Ovary (tissue), 9 donors: ENCODE results near the gene ARHGEF19. TPM values are rescaled to one million over a fixed set of nuclear protein-coding genes. Genes with fewer than 3 reads are reported as not detected.
A peak's percentile ranks its signal among the peaks of the same experiment; 100 is the strongest.
"Not testable (repeated sequence)": the region's sequence is repeated elsewhere in the genome, so short reads cannot be mapped to it uniquely, and the experiment has no call there.

Experiments used
- DNase-seq, 5 donors: peaks; one replicate each; pipeline ENCODE4 v3.0.0-alpha.2; 2019 to 2020
- H3K27ac ChIP-seq, 2 donors: fragments of 200-600 bp; one replicate each; pipeline versions ENCODE4 v1.5.1 to v1.8.0; 2019 to 2022
- H3K27me3 ChIP-seq: fragments of 200-600 bp; one replicate; pipeline ENCODE4 v1.8.0; 2022
- H3K36me3 ChIP-seq: fragments of 200-600 bp; sonication (generic); one replicate; pipeline ENCODE4 v1.5.1; 2019
- H3K4me1 ChIP-seq: one replicate; pipeline ENCODE4 v1.8.1; 2013; ENCODE audit warnings: mild to moderate bottlenecking, moderate library complexity; ENCODE audit not compliant: insufficient read depth
- H3K4me3 ChIP-seq: fragments of 200-600 bp; sonication (generic); one replicate; pipeline ENCODE4 v1.5.1; 2017
- H3K9me3 ChIP-seq, 2 donors: fragments of 200-600 bp in 1 of 2; sonication (generic) in 1 of 2; one replicate each; pipeline versions ENCODE4 v1.5.1 to v1.8.1; 2013 to 2019; ENCODE audit warnings: mild to moderate bottlenecking in 1 of 2, moderate library complexity in 1 of 2
- EP300 ChIP-seq: sonication (generic); formaldehyde crosslinking; IDR thresholded peaks from one replicate; pipeline ENCODE4 v1.6.1; 2017; ENCODE audit warnings: antibody characterized with exemption
- POLR2A ChIP-seq: fragments of 450-650 bp; IDR thresholded peaks from one replicate; pipeline ENCODE4 v1.6.1; 2017; ENCODE audit warnings: antibody characterized with exemption, mild to moderate bottlenecking, moderate library complexity
- WGBS, 3 donors: extraction: QIAGEN DNeasy Blood & Tissue Kit in 1 of 3; methylation state at CpG; one replicate each; pipeline versions ENCODE4 v1.1.5 to v1.1.7; 2013 to 2017; 5-methylcytosine and 5-hydroxymethylcytosine counted together
- intact Hi-C, 4 donors: fragments of 100-400 bp; cut with DNase I; formaldehyde crosslinking; loops; one replicate each; pipeline versions ENCODE4 v1.11.0 to v1.15.1; 2022 to 2023
- polyA plus RNA-seq, 2 donors: library from polyadenylated mRNA; stranded (reverse); fragments of 200-250 nt in 1 of 2; fragments of 350-450 nt in 1 of 2; fragmentation: Illumina TruSeq in 1 of 2; extraction: RNeasy Lipid Tissue Mini Kit (QIAGEN cat#74804) in 1 of 2; gene quantifications; one replicate each; pipeline ENCODE4 v1.2.3, GENCODE V29; 2013 to 2014
- total RNA-seq, 7 donors: library from RNA; depleted of rRNA in 2 of 7; stranded (reverse); fragments of >200 nt in 2 of 7; fragmentation: NEBNext Ultra II Directional in 3 of 7; extraction: Animal tissue kit (Norgen Biotek cat#: 25700) in 3 of 7; gene quantifications; one replicate each; pipeline versions ENCODE4 v1.1.0 to v1.2.4, GENCODE V29; 2016 to 2023
- TF ChIP-seq, protein P1 (sequence below), 3 donors: fragments of 450-650 bp in 2 of 3; fragments of 200-600 bp in 1 of 3; IDR thresholded peaks; one replicate each; pipeline versions ENCODE4 v1.5.1 to v1.8.0; 2016 to 2022; ENCODE audit warnings: antibody characterized with exemption in 3 of 3, mild to moderate bottlenecking in 1 of 3
- donor health status: DM: no; HTN: no; CAD: no; lungs with moderate emphysema.
- donor health status: DM: no; HTN: no; CAD: no.
- donor health status: Bipolar disorder and iron deficiency.
- donor health status: DM: yes; HTN: yes; CAD: no.
- donor health status: DM: no; HTN: no; CAD: no.
- donor health status: DM: yes; HTN: yes; CAD: no.

Gene ARHGEF19
- total and polyA plus RNA-seq, 9 donors: 2.3 to 30.4 (median 14.6) TPM

DNA sequence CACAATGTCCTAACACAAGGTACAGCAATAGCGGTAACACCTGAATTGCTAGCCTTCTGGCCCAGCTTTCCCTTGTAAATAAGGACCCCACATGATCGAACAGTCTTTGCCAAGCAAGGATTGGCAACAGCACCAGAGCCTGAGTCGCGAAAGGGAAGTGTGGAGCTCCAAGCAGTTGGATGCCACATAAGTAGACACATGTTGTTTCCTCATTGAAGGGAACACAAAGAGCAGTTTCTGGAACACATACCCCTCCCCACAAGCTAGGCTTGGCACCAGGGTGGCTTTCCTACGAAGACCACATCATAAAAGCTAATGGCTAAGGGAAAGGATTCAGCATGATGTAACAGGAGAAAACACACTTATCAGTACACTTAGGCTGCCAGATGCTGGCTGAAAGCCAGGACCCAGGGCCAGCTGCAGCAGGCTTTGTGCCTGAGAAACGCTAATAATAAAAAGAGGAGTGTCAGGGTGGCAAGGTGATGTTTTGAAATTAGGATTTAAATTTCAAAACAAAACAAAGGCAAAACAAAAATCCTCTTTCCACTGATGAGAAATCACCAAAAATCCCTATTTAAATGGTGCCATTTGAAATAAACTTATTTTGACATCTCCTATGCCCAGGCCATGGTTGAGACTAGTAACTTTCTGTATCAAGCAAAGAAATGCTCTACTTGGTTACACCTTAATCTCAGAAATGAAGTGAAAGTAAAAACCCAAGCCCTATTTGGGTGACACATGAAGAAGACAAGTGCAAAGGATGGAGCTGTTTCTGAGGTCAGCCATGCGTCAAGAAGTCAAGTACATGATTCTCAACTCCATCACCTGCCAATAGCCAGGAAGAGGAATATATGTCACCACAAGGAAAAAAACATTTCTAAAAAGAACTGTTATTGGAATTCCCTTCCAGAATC lies 36.4 kb upstream of the ARHGEF19 start:
- intact Hi-C loops: loop anchor here in 2 of 4 donors (2.0 to 10.0 kb wide), 3 partner anchors 106 to 172 kb away; partner anchors contain the start of gene FBXO42 (in 1 of the 2)
- Histone ChIP-seq H3K27ac (peak overlapping the region; percentile 38 to 82), H3K4me1 (peaks cover 30% of the 10 kb centered on the region), H3K36me3 (no peaks in the 10 kb centered on the region), H3K9me3 (no peaks in the 10 kb centered on the region), H3K27me3 (no peaks in the 10 kb centered on the region), H3K4me3 (no peak overlapping the region)
- no peak for TF ChIP-seq EP300
- TF ChIP-seq, protein P1, sequence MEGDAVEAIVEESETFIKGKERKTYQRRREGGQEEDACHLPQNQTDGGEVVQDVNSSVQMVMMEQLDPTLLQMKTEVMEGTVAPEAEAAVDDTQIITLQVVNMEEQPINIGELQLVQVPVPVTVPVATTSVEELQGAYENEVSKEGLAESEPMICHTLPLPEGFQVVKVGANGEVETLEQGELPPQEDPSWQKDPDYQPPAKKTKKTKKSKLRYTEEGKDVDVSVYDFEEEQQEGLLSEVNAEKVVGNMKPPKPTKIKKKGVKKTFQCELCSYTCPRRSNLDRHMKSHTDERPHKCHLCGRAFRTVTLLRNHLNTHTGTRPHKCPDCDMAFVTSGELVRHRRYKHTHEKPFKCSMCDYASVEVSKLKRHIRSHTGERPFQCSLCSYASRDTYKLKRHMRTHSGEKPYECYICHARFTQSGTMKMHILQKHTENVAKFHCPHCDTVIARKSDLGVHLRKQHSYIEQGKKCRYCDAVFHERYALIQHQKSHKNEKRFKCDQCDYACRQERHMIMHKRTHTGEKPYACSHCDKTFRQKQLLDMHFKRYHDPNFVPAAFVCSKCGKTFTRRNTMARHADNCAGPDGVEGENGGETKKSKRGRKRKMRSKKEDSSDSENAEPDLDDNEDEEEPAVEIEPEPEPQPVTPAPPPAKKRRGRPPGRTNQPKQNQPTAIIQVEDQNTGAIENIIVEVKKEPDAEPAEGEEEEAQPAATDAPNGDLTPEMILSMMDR (IDR thresholded peaks at IDR 0.05): no peak
- TF ChIP-seq POLR2A: no peak
- WGBS, 3 donors: 17 to 21% (median 17%) methylated on average over 7 of the region's 7 CpGs
- peak; percentile 84 to 91 (median 87) for DNase-seq

DNA sequence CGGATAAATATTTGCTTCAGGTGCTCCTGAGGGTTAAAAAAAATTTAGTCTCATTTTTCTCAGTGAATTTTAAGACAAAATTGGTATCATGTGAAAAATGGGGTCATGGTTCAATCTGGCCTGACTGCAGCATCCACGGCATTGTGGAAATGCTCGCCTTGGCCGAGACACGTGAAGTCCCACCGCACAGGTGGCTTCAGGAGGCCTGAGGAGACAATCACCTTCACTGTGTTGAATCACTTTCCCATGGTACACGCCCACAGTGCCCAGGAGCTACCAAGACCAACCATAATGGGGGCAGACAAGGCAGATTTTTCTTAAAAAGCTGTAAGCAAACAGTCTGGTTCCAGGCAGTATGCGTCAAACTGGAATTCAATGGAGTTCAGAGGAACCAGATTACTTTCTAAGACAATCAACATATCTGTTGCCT lies 35.6 kb upstream of the ARHGEF19 start:
- TF ChIP-seq, protein P1 (IDR thresholded peaks at IDR 0.05): no peak
- Histone ChIP-seq H3K27ac (peak overlapping the region; percentile 38 to 82), H3K4me3 (no peak overlapping the region), H3K36me3 (no peaks in the 10 kb centered on the region), H3K9me3 (no peaks in the 10 kb centered on the region), H3K27me3 (no peaks in the 10 kb centered on the region), H3K4me1 (peaks cover 31% of the 10 kb centered on the region)
- WGBS, 3 donors: 69 to 75% (median 72%) methylated on average over 8 of the region's 8 CpGs
- intact Hi-C loops: loop anchor here in 2 of 4 donors (2.0 to 10.0 kb wide), 3 partner anchors 107 to 171 kb away; partner anchors contain the start of gene FBXO42 (in 1 of the 2)
- DNase-seq: peak in 1 of 5 donors; percentile 43

DNA sequence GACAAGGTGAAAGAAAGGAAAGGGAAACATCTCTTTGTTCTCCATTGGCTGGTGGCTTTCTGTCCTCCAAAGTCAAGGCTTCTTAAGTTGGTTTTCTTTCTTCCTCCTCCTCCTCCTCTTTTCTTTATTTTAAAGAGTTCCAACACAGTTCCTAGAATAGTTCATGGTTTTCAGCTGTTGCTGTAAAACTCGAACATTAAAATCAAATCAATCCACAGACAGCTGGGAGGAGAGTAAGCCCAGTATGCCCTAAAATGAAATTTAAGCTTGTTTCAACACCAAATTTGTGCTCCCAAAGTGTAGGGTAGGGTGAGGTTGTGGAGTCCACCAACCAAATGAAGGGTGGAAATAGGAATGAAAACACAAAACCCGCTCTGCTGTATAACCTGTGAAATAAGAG lies 35.0 kb upstream of the ARHGEF19 start:
- Histone ChIP-seq H3K27me3 (no peaks in the 10 kb centered on the region), H3K36me3 (no peaks in the 10 kb centered on the region), H3K27ac (peak overlapping the region; percentile 38 to 82), H3K4me1 (peaks cover 31% of the 10 kb centered on the region), H3K4me3 (no peak overlapping the region), H3K9me3 (no peaks in the 10 kb centered on the region)
- DNase-seq: no peak
- TF ChIP-seq, protein P1 (IDR thresholded peaks at IDR 0.05): no peak
- TF ChIP-seq POLR2A (no peak), EP300 (no peak)
- intact Hi-C loops: loop anchor here in 1 of 4 donors (5.0 to 10.0 kb wide), 2 partner anchors 107 to 170 kb away; partner anchors contain the start of gene FBXO42
- WGBS, 3 donors: 52 to 58% (median 53%) methylated on average over 2 of the region's 2 CpGs

DNA sequence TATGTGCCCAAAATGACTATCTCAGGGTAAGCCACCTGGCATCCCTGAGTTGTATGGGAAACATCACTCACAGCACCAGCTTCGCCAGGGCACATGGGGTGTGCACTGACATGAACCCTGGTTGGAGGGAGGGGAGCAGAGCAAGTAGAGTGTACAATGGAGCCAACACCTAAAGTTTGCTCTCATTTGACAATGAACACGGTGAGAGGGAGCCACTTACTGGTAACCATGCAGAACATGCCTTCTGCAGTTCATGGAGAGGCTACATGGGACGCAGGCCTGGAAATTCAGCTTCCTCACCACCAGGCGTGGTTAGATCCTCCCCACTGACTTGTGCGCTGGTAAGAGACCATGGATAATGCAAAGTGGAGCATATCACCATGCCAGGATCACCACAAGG lies 34.5 kb upstream of the ARHGEF19 start:
- peak in 1 of 5 donors; percentile 32 for DNase-seq
- TF ChIP-seq, protein P1 (IDR thresholded peaks at IDR 0.05): no peak
- TF ChIP-seq EP300 (no peak), POLR2A (no peak)
- H3K4me3 ChIP-seq: no peak overlapping the region
- intact Hi-C loops: loop anchor here in 1 of 4 donors (5.0 to 10.0 kb wide), 2 partner anchors 108 to 170 kb away; partner anchors contain the start of gene FBXO42
- WGBS, 3 donors: 76 to 83% (median 79%) methylated on average over 5 of the region's 5 CpGs
- H3K9me3 ChIP-seq: no peaks in the 10 kb centered on the region
- H3K27ac ChIP-seq: peak overlapping the region; percentile 38 to 82
- no peaks in the 10 kb centered on the region for H3K36me3 ChIP-seq
- peaks cover 31% of the 10 kb centered on the region for H3K4me1 ChIP-seq
- H3K27me3 ChIP-seq: no peaks in the 10 kb centered on the region

DNA sequence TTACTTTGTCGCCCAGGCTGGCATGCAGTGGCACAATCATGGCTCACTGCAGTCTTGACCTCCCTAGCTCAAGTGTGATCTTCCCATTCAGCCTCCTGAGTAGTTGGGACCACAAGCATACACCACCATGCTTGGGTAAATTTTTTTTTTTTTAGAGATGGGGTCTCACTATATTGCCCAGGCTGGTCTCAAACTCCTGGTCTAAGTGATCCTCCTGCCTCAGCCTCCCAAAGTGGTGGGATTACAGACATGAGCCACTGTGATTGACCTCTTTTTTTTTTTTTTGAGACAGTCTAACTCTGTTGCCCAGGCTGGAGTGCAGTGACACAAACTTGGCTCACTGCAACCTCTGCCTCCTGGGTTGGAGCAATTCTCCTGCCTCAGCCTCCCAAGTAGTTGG lies 33.8 kb upstream of the ARHGEF19 start:
- Histone ChIP-seq H3K27ac (peak overlapping the region in 1 of 2 donors; percentile 13), H3K4me1 (peaks cover 31% of the 10 kb centered on the region)
- not testable (repeated sequence) for H3K27me3 ChIP-seq, H3K36me3 ChIP-seq, H3K9me3 ChIP-seq, DNase-seq, H3K4me3 ChIP-seq
- 95 to 100% (median 100%) methylated on average over 1 of the region's 1 CpG for WGBS, 3 donors
- intact Hi-C loops: loop anchor here in 1 of 4 donors (5.0 to 10.0 kb wide), 2 partner anchors 109 to 169 kb away; partner anchors contain the start of gene FBXO42
